ENCODE data around the gene ZBTB7C. TPM values are rescaled to one million over a fixed set of nuclear protein-coding genes. Genes with fewer than 3 reads are reported as not detected.

The ZBTB7C gene
- total and polyA plus RNA-seq, 4 donors: 3.2 to 10.9 (median 3.7) TPM

DNA sequence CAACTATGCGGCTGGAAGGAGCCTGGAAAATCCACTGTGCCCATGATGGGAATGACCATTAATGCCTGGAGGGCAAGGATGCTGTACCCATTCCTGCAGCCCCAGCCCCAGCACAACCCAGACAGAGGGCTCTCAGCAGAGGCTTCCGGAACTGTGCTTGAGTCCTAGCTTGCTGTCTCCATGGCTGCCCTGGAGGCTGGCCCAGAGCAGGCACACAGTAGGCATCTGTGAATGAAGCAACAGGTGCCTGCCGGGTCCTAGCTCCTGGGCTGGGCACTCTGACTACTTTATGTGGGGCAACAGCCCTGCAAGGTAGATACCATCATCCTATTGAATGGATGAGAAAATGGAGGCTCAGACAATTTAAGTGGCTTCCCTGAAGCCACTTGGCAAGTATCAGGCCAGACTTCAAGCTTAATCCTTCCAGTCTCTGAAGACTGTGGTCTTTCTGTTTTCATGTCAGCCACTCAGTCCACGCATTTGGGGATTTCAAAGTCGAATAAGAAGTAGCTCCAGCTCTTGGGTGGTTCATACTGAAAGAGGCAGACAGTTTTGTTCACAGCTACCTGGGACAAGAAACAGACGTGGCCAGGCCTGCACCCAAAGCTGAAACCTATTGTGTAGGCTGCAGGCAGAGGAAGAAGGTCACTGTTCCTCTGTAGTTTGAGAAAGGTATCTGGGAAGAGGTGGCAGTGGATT, 237.5 kb downstream of the ZBTB7C start:
- Histone ChIP-seq H3K27ac (ENCODE audit: low read depth in 1 of 2, low read length in 1 of 2) (no peak overlapping the region), H3K27me3 (ENCODE audit: control insufficient read depth in 3 of 3, insufficient read depth in 3 of 3, low read length in 2 of 3) (no peaks in the 10 kb centered on the region), H3K9me3 (ENCODE audit: control insufficient read depth in 4 of 4, insufficient read depth in 3 of 4, low read length in 3 of 4) (no peaks in the 10 kb centered on the region), H3K4me1 (ENCODE audit: control insufficient read depth in 5 of 5, insufficient read depth in 5 of 5, low read length in 5 of 5) (peaks cover 0 to 21% (median 10%) of the 10 kb centered on the region in 5 donors), H3K9ac (ENCODE audit: insufficient read depth in 1 of 2, low read length in 2 of 2) (no peak overlapping the region), H3K4me3 (no peak overlapping the region), H3K36me3 (ENCODE audit: control insufficient read depth in 4 of 4, insufficient read depth in 4 of 4, low read length in 4 of 4) (no peaks in the 10 kb centered on the region)
- TF ChIP-seq, protein P1, sequence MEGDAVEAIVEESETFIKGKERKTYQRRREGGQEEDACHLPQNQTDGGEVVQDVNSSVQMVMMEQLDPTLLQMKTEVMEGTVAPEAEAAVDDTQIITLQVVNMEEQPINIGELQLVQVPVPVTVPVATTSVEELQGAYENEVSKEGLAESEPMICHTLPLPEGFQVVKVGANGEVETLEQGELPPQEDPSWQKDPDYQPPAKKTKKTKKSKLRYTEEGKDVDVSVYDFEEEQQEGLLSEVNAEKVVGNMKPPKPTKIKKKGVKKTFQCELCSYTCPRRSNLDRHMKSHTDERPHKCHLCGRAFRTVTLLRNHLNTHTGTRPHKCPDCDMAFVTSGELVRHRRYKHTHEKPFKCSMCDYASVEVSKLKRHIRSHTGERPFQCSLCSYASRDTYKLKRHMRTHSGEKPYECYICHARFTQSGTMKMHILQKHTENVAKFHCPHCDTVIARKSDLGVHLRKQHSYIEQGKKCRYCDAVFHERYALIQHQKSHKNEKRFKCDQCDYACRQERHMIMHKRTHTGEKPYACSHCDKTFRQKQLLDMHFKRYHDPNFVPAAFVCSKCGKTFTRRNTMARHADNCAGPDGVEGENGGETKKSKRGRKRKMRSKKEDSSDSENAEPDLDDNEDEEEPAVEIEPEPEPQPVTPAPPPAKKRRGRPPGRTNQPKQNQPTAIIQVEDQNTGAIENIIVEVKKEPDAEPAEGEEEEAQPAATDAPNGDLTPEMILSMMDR (IDR thresholded peaks at IDR 0.05; ENCODE audit: control extremely low read depth, extremely low read depth): no peak
- DNase-seq: no peak
- ATAC-seq (ENCODE audit: insufficient read depth, low FRiP score): no peak
- WGBS, 2 donors: 91 to 94% methylated on average over 6 of the region's 6 CpGs

DNA sequence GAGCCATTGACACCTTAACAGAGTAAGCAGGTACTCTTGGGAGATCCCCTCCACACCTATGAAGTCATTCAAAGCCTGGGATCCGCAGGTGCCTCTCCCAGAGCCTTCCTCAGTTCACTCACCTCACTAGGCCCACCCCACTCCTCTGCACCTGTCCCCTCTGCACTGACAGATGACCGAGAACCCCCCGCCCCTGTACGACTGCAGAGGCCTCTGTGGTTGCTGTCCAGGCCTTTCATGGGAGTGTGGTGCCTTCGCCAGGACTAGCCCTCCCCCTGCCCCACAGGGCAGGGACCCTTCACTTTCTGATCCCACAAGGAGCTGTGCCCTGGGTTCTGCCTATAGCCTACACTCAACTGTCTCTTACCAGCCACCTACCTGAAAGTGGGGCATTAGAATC, 238.5 kb downstream of the ZBTB7C start:
- no peak overlapping the region for H3K9ac ChIP-seq (ENCODE audit: insufficient read depth in 1 of 2, low read length in 2 of 2)
- H3K4me3 ChIP-seq: no peak overlapping the region
- no peak overlapping the region for H3K27ac ChIP-seq (ENCODE audit: low read depth in 1 of 2, low read length in 1 of 2)
- TF ChIP-seq, protein P1 (IDR thresholded peaks at IDR 0.05; ENCODE audit: control extremely low read depth, extremely low read depth): no peak
- ATAC-seq (ENCODE audit: insufficient read depth, low FRiP score): no peak
- H3K27me3 ChIP-seq (ENCODE audit: control insufficient read depth in 3 of 3, insufficient read depth in 3 of 3, low read length in 2 of 3): no peaks in the 10 kb centered on the region
- WGBS, 2 donors: 86 to 96% methylated on average over 5 of the region's 5 CpGs
- no peaks in the 10 kb centered on the region for H3K36me3 ChIP-seq (ENCODE audit: control insufficient read depth in 4 of 4, insufficient read depth in 4 of 4, low read length in 4 of 4)
- H3K4me1 ChIP-seq (ENCODE audit: control insufficient read depth in 5 of 5, insufficient read depth in 5 of 5, low read length in 5 of 5): peaks cover 0 to 25% (median 14%) of the 10 kb centered on the region in 5 donors
- DNase-seq: no peak
- H3K9me3 ChIP-seq (ENCODE audit: control insufficient read depth in 4 of 4, insufficient read depth in 3 of 4, low read length in 3 of 4): no peaks in the 10 kb centered on the region

DNA sequence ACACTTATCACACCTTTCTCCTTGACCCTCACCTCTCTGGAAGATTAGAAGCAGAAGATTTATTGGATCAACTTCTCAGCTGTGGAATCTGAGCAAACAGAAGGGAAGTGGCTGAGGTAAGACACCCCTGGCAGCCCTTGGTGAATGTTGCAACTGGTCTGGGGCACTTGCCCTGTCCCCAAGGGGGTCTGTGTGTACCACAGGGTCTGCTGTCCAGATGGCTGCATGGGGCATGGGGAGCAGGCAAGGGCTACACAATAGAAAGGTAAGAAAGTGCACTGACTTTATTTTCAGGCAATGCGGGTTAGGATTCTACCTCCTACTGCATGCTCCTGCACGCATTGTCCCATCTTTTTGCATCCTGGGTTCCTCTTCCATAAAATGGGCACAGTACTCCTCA, 240.3 kb downstream of the ZBTB7C start:
- DNase-seq (no peak), ATAC-seq (ENCODE audit: insufficient read depth, low FRiP score) (no peak)

More for the DNA sequence above, 240.3 kb downstream of the ZBTB7C start:
- TF ChIP-seq, protein P1 (IDR thresholded peaks at IDR 0.05; ENCODE audit: control extremely low read depth, extremely low read depth): no peak
- Histone ChIP-seq H3K4me1 (ENCODE audit: control insufficient read depth in 5 of 5, insufficient read depth in 5 of 5, low read length in 5 of 5) (peaks cover 0 to 33% (median 20%) of the 10 kb centered on the region in 5 donors), H3K4me3 (no peak overlapping the region), H3K9ac (ENCODE audit: insufficient read depth in 1 of 2, low read length in 2 of 2) (no peak overlapping the region), H3K36me3 (ENCODE audit: control insufficient read depth in 4 of 4, insufficient read depth in 4 of 4, low read length in 4 of 4) (no peaks in the 10 kb centered on the region), H3K27me3 (ENCODE audit: control insufficient read depth in 3 of 3, insufficient read depth in 3 of 3, low read length in 2 of 3) (no peaks in the 10 kb centered on the region), H3K27ac (ENCODE audit: low read depth in 1 of 2, low read length in 1 of 2) (no peak overlapping the region), H3K9me3 (ENCODE audit: control insufficient read depth in 4 of 4, insufficient read depth in 3 of 4, low read length in 3 of 4) (no peaks in the 10 kb centered on the region)
- 100% methylated on average over 2 of the region's 2 CpGs for WGBS, 2 donors

Measured in lung (tissue), 12 donors.